ENCODE measurements around the gene FERMT3.

The FERMT3 gene

GRCh38 chr11:64223001-64223651, 16.6 kb downstream of the FERMT3 start:
- Histone ChIP-seq H3K18ac (ENCODE audit: low read length) (no peak overlapping the region), H3K9me3 (ENCODE audit: insufficient read depth, low read depth, low read length) (peaks cover 5% of the 10 kb centered on the region), H3K23ac (ENCODE audit: low read length) (no peak overlapping the region), H3K36me3 (ENCODE audit: control insufficient read depth in 1 of 2, insufficient read depth in 2 of 2, low read length in 2 of 2) (peaks cover 33 to 36% of the 10 kb centered on the region in 2 experiments), H2AK5ac (ENCODE audit: low read length) (no peak overlapping the region), H3K14ac (ENCODE audit: low read length) (no peak overlapping the region), H2BK120ac (ENCODE audit: insufficient read depth, low read length, poor library complexity) (no peak overlapping the region), H3K4ac (ENCODE audit: low read depth, low read length) (no peak overlapping the region), H3K4me3 (ENCODE audit: low read depth, low read length) (no peak overlapping the region), H3K79me1 (ENCODE audit: low read length) (peaks cover 15% of the 10 kb centered on the region), H3K4me2 (ENCODE audit: low read length) (no peak overlapping the region), H2BK5ac (ENCODE audit: low read depth, low read length, poor library complexity) (no peak overlapping the region), H2AFZ (ENCODE audit: insufficient read depth, low read length, poor library complexity) (no peak overlapping the region), H3K27me3 (ENCODE audit: insufficient read depth, low read length) (no peaks in the 10 kb centered on the region), H3K27ac (ENCODE audit: low read depth, low read length) (no peak overlapping the region), H2BK12ac (ENCODE audit: low read length) (no peak overlapping the region), H4K12ac (ENCODE audit: low read depth, low read length) (no peak overlapping the region), H3K4me1 (ENCODE audit: control insufficient read depth in 1 of 2, insufficient read depth in 2 of 2, low read length in 2 of 2) (peaks cover 15 to 20% of the 10 kb centered on the region in 2 experiments), H3K9ac (ENCODE audit: low read length) (no peak overlapping the region), H4K8ac (ENCODE audit: low read depth, low read length) (no peak overlapping the region), H4K91ac (ENCODE audit: low read depth, low read length) (no peak overlapping the region), H3K79me2 (ENCODE audit: control insufficient read depth, insufficient read depth, low read length, poor library complexity) (peaks cover 12% of the 10 kb centered on the region)
- DNase-seq, result no peak
- no CpG with 5 or more reads among the region's 24 CpGs for WGBS (ENCODE audit: extremely low coverage, insufficient coverage, insufficient read length)

- H2BK5ac ChIP-seq (ENCODE audit: low read depth, low read length, poor library complexity), result no peak overlapping the region
- H4K91ac ChIP-seq (ENCODE audit: low read depth, low read length), result no peak overlapping the region
Measured at GRCh38 chr11:64224151-64224890, 17.8 kb downstream of the FERMT3 start.

GRCh38 chr11:64224891-64225607, 18.5 kb downstream of the FERMT3 start:
- Histone ChIP-seq H2AK5ac (ENCODE audit: low read length) (peak overlapping the region; percentile 93), H3K79me1 (ENCODE audit: low read length) (peaks cover 15% of the 10 kb centered on the region), H3K4me2 (ENCODE audit: low read length) (peak overlapping the region; percentile 95), H4K8ac (ENCODE audit: low read depth, low read length) (peak overlapping the region; percentile 90), H2BK5ac (ENCODE audit: low read depth, low read length, poor library complexity) (peak overlapping the region; percentile 51), H3K36me3 (ENCODE audit: control insufficient read depth in 1 of 2, insufficient read depth in 2 of 2, low read length in 2 of 2) (peaks cover 25 to 27% of the 10 kb centered on the region in 2 experiments), H3K18ac (ENCODE audit: low read length) (peak overlapping the region; percentile 97), H3K4me3 (ENCODE audit: low read depth, low read length) (peak overlapping the region; percentile 83), H3K9ac (ENCODE audit: low read length) (no peak overlapping the region), H3K4me1 (ENCODE audit: control insufficient read depth in 1 of 2, insufficient read depth in 2 of 2, low read length in 2 of 2) (peaks cover 15 to 24% of the 10 kb centered on the region in 2 experiments), H2BK120ac (ENCODE audit: insufficient read depth, low read length, poor library complexity) (peak overlapping the region; percentile 57), H3K4ac (ENCODE audit: low read depth, low read length) (peak overlapping the region; percentile 74), H4K12ac (ENCODE audit: low read depth, low read length) (peak overlapping the region; percentile 94), H3K23ac (ENCODE audit: low read length) (no peak overlapping the region), H2AFZ (ENCODE audit: insufficient read depth, low read length, poor library complexity) (peak overlapping the region; percentile 11), H2BK12ac (ENCODE audit: low read length) (peak overlapping the region; percentile 42), H4K91ac (ENCODE audit: low read depth, low read length) (peak overlapping the region; percentile 94), H3K14ac (ENCODE audit: low read length) (peak overlapping the region; percentile 92), H3K9me3 (ENCODE audit: insufficient read depth, low read depth, low read length) (peaks cover 5% of the 10 kb centered on the region), H3K27me3 (ENCODE audit: insufficient read depth, low read length) (no peaks in the 10 kb centered on the region), H3K27ac (ENCODE audit: low read depth, low read length) (no peak overlapping the region), H3K79me2 (ENCODE audit: control insufficient read depth, insufficient read depth, low read length, poor library complexity) (peaks cover 12% of the 10 kb centered on the region)
- no CpG with 5 or more reads among the region's 22 CpGs for WGBS (ENCODE audit: extremely low coverage, insufficient coverage, insufficient read length)
- DNase-seq, result peak; percentile 52 to 68

More at GRCh38 chr11:64224151-64224890, 17.8 kb downstream of the FERMT3 start:
- no peak overlapping the region for H3K4ac ChIP-seq (ENCODE audit: low read depth, low read length)
- peaks cover 31 to 33% of the 10 kb centered on the region in 2 experiments for H3K36me3 ChIP-seq (ENCODE audit: control insufficient read depth in 1 of 2, insufficient read depth in 2 of 2, low read length in 2 of 2)
- H2BK12ac ChIP-seq (ENCODE audit: low read length), result no peak overlapping the region
- no CpG with 5 or more reads among the region's 17 CpGs for WGBS (ENCODE audit: extremely low coverage, insufficient coverage, insufficient read length)
- no peak overlapping the region for H2AFZ ChIP-seq (ENCODE audit: insufficient read depth, low read length, poor library complexity)
- peak overlapping the region; percentile 13 for H4K12ac ChIP-seq (ENCODE audit: low read depth, low read length)
- peaks cover 15% of the 10 kb centered on the region for H3K79me1 ChIP-seq (ENCODE audit: low read length)
- no peak overlapping the region for H4K8ac ChIP-seq (ENCODE audit: low read depth, low read length)
- H3K9ac ChIP-seq (ENCODE audit: low read length), result no peak overlapping the region
- no peak overlapping the region for H3K23ac ChIP-seq (ENCODE audit: low read length)
- H3K18ac ChIP-seq (ENCODE audit: low read length), result no peak overlapping the region
- H3K4me2 ChIP-seq (ENCODE audit: low read length), result no peak overlapping the region
- H2AK5ac ChIP-seq (ENCODE audit: low read length), result no peak overlapping the region
- DNase-seq, result peak in 1 of 2 donors; percentile 43
- no peak overlapping the region for H2BK120ac ChIP-seq (ENCODE audit: insufficient read depth, low read length, poor library complexity)
- no peak overlapping the region for H3K27ac ChIP-seq (ENCODE audit: low read depth, low read length)
- H3K14ac ChIP-seq (ENCODE audit: low read length), result no peak overlapping the region
- no peaks in the 10 kb centered on the region for H3K27me3 ChIP-seq (ENCODE audit: insufficient read depth, low read length)
- H3K9me3 ChIP-seq (ENCODE audit: insufficient read depth, low read depth, low read length), result peaks cover 5% of the 10 kb centered on the region
- peaks cover 15 to 20% of the 10 kb centered on the region in 2 experiments for H3K4me1 ChIP-seq (ENCODE audit: control insufficient read depth in 1 of 2, insufficient read depth in 2 of 2, low read length in 2 of 2)
- H3K79me2 ChIP-seq (ENCODE audit: control insufficient read depth, insufficient read depth, low read length, poor library complexity), result peaks cover 12% of the 10 kb centered on the region
- no peak overlapping the region for H3K4me3 ChIP-seq (ENCODE audit: low read depth, low read length)

All from trophoblast cell (in vitro differentiated cells and primary cell).